NCI-H1417 (cell line): ENCODE data around the gene PRMT2.

Experiments
- DNase-seq, 3 experiments: peaks; one replicate each; lab custom pipeline; 2025; lab: John Stamatoyannopoulos, UW

PRMT2 gene

DNA sequence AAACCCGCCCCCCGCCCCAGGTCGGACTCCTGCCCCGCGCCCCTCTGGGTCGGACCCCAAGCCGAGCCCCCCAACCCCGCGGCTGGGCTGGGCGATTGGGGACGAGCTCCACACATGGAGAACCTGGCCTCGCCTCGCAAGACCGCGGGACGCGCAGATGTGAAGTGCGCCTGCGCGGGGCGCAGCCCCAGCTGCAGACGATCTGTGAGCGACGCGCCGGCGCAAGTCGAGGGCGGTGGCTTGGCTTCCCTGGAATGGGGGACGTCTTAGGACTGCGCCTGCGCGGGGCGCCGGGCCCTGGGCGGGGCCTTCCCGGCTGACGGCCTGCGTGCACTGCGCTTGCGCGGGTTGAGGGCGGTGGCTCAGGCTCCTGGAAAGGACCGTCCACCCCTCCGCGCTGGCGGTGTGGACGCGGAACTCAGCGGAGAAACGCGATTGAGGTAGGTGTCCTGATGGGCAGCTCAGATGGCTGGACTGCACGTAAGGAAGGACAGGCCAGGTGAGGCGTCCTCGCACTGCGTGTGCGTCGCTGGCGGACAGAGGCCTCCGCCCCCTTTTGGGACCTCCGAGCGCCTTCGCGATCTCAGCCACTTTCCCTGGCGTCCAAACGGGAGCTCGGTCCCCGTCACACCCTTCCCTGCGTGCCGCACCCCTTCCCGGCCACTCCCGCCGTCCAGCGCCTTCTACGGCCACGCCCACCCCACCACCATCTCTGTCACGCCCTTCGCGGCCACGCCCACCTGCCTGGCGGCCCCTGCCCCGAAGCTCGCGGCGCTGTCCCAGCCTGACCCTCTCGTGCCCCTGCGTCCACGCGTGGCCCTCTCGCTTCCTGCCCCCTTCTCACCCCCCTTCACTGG, at the start of gene PRMT2:
Gene PRMT2, plus strand, starts transcription at position 351 of the 857 bp plus-strand sequence. CDS start 1,278 bp downstream, outside the sequence.
- DNase-seq: peak; percentile 98 to 99 (median 98)

GRCh38 chr21:46594276-46594675, 41.2 kb upstream of the PRMT2 start:
- peak in 1 of 3 experiments; percentile 16 for DNase-seq

- DNase-seq: no peak
These were observed 39.3 kb upstream of the PRMT2 start for GRCh38 chr21:46596201-46596600.

- DNase-seq: no peak
These were observed 38.4 kb upstream of the PRMT2 start for GRCh38 chr21:46597031-46597430.

DNA sequence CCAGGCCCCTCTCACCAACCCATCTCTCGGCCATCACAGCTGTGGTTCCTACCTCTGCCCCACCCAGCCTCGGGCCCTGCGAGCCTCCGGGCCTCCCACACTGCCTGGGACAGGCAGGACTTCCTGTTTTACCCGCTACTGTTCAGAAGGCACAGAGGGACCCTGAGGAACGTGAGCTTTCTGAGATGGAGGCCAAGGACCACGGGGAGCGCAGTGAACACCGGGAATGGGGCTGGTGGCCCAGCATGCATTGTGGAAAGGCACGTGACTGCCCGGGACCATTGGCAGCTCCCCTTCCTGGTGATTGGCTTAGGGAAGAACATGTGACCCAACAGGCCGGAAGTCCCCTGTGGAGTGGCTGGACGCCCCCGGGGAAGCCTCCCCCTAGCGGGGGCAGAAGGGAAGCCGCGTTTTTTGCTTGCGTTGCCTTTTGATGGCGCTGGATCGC, 37.6 kb upstream of the PRMT2 start:
- no peak for DNase-seq

- peak in 2 of 3 experiments; percentile 21 to 68 for DNase-seq
These were observed 36.6 kb upstream of the PRMT2 start for GRCh38 chr21:46598581-46599572.

GRCh38 chr21:46600305-46600704, 35.2 kb upstream of the PRMT2 start:
- no peak for DNase-seq

- no peak for DNase-seq
These were observed 34.5 kb upstream of the PRMT2 start for GRCh38 chr21:46600978-46601377.

- DNase-seq: no peak
These were observed 32.2 kb upstream of the PRMT2 start for GRCh38 chr21:46603228-46603627.

DNA sequence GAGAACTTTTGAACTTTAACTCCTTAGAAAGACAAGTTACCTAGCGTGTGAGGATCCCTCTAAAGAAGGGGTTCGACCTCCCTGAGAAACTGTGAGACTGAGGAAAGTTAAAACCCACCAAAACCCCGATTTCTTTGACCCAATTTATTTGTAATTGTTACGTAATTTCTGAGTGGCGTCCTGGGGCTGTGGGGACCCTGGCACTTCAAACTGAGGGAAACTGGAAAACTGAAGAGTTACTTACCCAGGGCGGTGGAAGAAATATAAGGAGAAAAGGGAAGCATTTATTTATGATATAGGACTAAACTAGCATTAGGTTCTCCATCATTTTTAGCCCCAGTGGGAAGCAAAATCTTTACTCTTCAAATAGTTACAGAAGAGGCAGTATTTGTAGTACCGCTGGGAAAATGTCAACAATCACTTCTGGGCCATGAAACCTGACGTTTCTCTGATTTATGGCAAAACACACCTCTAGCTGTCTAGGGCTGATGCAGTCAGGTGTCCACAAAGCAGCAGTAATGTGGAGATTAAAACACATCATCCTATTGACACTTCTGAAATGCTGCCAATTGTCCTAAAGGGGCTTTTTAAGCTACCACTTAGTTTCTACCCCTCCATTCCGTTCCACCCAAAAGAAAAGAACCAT, 31.0 kb upstream of the PRMT2 start:
- DNase-seq: peak; percentile 51 to 84 (median 74)

- peak in 2 of 3 experiments; percentile 74 to 84 for DNase-seq
These were observed 30.3 kb upstream of the PRMT2 start, which contains the start of gene S100B for GRCh38 chr21:46604975-46605766. TSS of gene S100B (minus strand) at chr21:46605082. CDS start at chr21:46602415, 2,667 bp downstream.

DNA sequence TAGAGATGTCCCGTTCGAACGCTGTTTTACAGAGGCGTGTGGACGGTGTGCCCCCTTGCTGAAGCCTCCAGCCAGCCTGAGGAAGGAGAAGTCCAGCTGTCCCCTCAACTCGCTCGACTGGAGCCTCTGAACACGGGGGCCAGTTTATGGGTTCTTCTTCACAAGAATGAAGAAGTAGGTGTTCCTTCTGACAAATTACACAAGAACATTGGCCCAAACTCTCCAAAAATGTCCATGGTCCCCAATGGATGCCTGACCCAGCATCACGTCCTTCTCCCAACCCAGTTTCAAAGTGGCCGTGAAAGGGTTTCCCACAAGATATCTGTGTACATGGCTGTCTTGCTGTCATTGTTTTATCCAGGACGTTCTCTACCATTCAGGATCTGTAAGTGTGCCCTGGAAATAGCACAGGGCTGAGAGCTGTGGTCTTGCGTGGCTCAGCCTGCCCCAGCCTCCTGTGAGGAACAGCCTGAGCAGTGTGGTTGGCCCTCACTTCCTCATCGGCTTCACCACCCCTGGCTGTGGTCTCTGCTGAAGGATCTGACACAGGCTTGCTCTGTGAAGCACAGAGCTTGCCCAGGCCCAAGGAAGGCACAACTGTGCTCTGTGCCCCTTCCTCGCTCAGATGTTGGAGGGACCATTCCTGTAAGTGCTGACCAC, 29.6 kb upstream of the PRMT2 start:
- no peak for DNase-seq

DNA sequence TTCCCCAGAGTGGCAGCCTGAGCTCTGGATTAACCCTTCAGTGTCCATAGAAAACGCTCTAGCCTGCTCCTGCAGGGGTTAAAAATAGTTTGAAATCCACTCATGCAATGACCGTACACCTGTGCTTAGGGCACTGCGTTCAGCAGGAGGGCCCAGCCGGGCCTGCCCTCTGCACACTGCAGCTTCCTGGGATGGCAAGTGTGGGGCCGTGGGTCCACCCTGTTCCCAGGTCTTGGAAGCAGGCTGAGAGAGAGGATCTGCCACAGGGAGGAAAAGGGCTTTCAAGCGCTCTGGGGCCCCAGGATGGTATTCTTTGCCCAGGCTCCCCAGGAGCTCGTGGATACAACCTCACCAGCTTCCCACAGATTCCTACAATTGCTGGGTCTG, 29.1 kb upstream of the PRMT2 start:
- no peak for DNase-seq

DNA sequence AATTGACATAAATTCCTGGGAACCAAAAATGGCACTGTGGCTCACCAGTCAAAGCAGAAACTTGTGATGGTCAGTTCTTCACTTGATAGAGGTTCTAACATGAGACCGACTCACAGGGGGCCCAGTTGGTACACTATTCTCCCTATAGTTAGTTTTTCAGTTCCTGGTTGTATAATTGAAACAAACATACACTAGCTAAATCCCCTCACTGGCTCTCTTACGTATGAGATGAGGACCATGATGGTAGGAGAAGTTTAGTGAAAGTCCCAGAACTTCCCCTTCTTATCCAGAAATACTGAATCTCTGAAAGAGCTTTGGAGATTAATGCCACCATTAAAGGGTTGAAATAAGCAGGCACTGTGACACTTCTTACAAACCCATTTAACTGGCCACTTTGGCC, 27.8 kb upstream of the PRMT2 start:
- no peak for DNase-seq

GRCh38 chr21:46608672-46609111, 26.8 kb upstream of the PRMT2 start:
- DNase-seq: no peak

- no peak for DNase-seq
These were observed 25.3 kb upstream of the PRMT2 start for GRCh38 chr21:46610018-46610701.

GRCh38 chr21:46613391-46613790, 22.1 kb upstream of the PRMT2 start:
- DNase-seq: no peak

GRCh38 chr21:46616050-46616449, 19.4 kb upstream of the PRMT2 start:
- DNase-seq: no peak

- DNase-seq: no peak
These were observed 18.8 kb upstream of the PRMT2 start for GRCh38 chr21:46616656-46617055.
